K562 (cell line): Measurements from ENCODE around the gene A4GALT. TPM values are rescaled to one million over a fixed set of nuclear protein-coding genes. Genes with fewer than 3 reads are reported as not detected.

ENCODE experiments used
- ATAC-seq: fragments of 200-7000 bp; cut with Tn5 transposase; 3 replicates; pipeline ENCODE4 v1.9.1; 2020; ENCODE audit warnings: moderate library complexity
- BruUV-seq: library from RNA; stranded (reverse); fragments of 400-500 nt; replicated peaks from 2 replicates; lab custom pipeline; 2021; lab: Mats Ljungman, UMichigan
- CTCF ChIA-PET: fragments of 300-600 bp; formaldehyde crosslinking; extraction: SDS; loops from one replicate; lab custom pipeline; 2021; ENCODE audit warnings: low intra/inter-chr PET ratio; lab: Yijun Ruan, JAX
- POLR2A ChIA-PET: fragments of 300-600, 350-650 bp; sonication (Branson Sonifier 250); formaldehyde crosslinking; extraction: SDS; loops from one replicate; lab custom pipeline; 2021; ENCODE audit warnings: antibody characterized with exemption, inconsistent platforms; lab: Yijun Ruan, JAX
- DNase-seq, 4 experiments: peaks; one replicate each; pipeline versions ENCODE4 v3.0.0 to v3.0.0-alpha.2; 2011 to 2018; ENCODE audit warnings: low spot score in 3 of 4, mixed read lengths in 3 of 4; ENCODE audit errors: extremely low read depth in 1 of 4
- FAIRE-seq: peaks from 2 replicates; lab custom pipeline; 2011; peaks lifted over from hg19 to GRCh38; lab: Jason Lieb, UNC
- H2AFZ ChIP-seq: 2 replicates; pipeline ENCODE4 v1.6.0; 2011; ENCODE audit warnings: low read depth, low read length, control low read depth, inconsistent platforms
- H3K27ac ChIP-seq: fragments of 200-600 bp; 3 replicates; pipeline ENCODE4 v1.8.0; 2011; ENCODE audit warnings: low read depth, mild to moderate bottlenecking, control low read depth, inconsistent platforms, low read length, moderate library complexity, mixed read lengths; ENCODE audit errors: extremely low read depth
- H3K27me3 ChIP-seq, 2 experiments: fragments of 300-600 bp in 1 of 2; 2 replicates in 1 of 2; 3 replicates in 1 of 2; pipeline versions ENCODE4 v1.6.0 to v1.8.0; 2011; ENCODE audit warnings: inconsistent platforms in 2 of 2, low read length in 2 of 2, mild to moderate bottlenecking in 1 of 2, mixed read lengths in 1 of 2, moderate library complexity in 1 of 2; ENCODE audit not compliant: control insufficient read depth in 2 of 2, insufficient read depth in 2 of 2
- H3K36me3 ChIP-seq: fragments of 300-600 bp; 3 replicates; pipeline ENCODE4 v1.8.0; 2011; ENCODE audit warnings: mild to moderate bottlenecking, low read length, inconsistent platforms; ENCODE audit not compliant: control insufficient read depth, insufficient read depth
- H3K4me1 ChIP-seq, 2 experiments: fragments of 200-600 bp in 1 of 2; replicated peaks in 1 of 2; 2 replicates in 1 of 2; 3 replicates in 1 of 2; pipeline versions ENCODE4 v1.5.1 to v1.8.0; 2011; ENCODE audit warnings: inconsistent platforms in 2 of 2, low read length in 2 of 2, mild to moderate bottlenecking in 1 of 2, mixed read lengths in 1 of 2, moderate library complexity in 1 of 2; ENCODE audit not compliant: control insufficient read depth in 2 of 2, insufficient read depth in 2 of 2
- H3K4me2 ChIP-seq: 2 replicates; pipeline ENCODE4 v1.6.1; 2011; ENCODE audit warnings: low read length, control low read depth, inconsistent platforms, mixed read lengths; ENCODE audit not compliant: insufficient read depth
- H3K4me3 ChIP-seq: fragments of 200-600 bp; sonication (generic), shearing (Covaris generic); 2 replicates; pipeline ENCODE4 v1.5.1; 2016; ENCODE audit warnings: control low read depth, inconsistent platforms
- H3K79me2 ChIP-seq: fragments of 200-600 bp; 3 replicates; pipeline ENCODE4 v1.8.0; 2011; ENCODE audit warnings: low read length, inconsistent platforms; ENCODE audit not compliant: control insufficient read depth, insufficient read depth
- H3K9ac ChIP-seq, 2 experiments: 2 replicates each; pipeline versions ENCODE4 v1.6.0 to v1.6.1; 2011; ENCODE audit warnings: low read depth in 2 of 2, low read length in 2 of 2, control low read depth in 1 of 2, inconsistent platforms in 1 of 2, mild to moderate bottlenecking in 1 of 2, mixed read lengths in 1 of 2; ENCODE audit not compliant: insufficient read depth in 1 of 2
- H3K9me1 ChIP-seq: one replicate; pipeline ENCODE4 v1.6.0; 2011; ENCODE audit warnings: inconsistent platforms, mild to moderate bottlenecking, low read length, moderate library complexity; ENCODE audit not compliant: control insufficient read depth, insufficient read depth
- H3K9me3 ChIP-seq: replicated peaks from 2 replicates; pipeline ENCODE4 v1.5.1; 2011; ENCODE audit warnings: low read depth, low read length, inconsistent platforms; ENCODE audit not compliant: control insufficient read depth, insufficient read depth
- H4K20me1 ChIP-seq: replicated peaks from 2 replicates; pipeline ENCODE4 v1.6.1; 2011; ENCODE audit warnings: low read length, inconsistent platforms, mixed read lengths; ENCODE audit not compliant: control insufficient read depth, insufficient read depth
- ATF1 ChIP-seq, 2 experiments: fragments of 450-650 bp in 1 of 2; IDR thresholded peaks; 2 replicates each; pipeline ENCODE4 v1.6.1; 2016; ENCODE audit warnings: missing compliant biosample characterization in 1 of 2, missing genetic modification characterization in 1 of 2
- CAMTA2 ChIP-seq: fragments of 250-450 bp; sonication (Bioruptor Pico); conservative IDR thresholded peaks from 2 replicates; pipeline ENCODE4 v1.5.1; 2022
- CREB1 ChIP-seq, 2 experiments: sonication (generic) in 1 of 2; formaldehyde crosslinking in 1 of 2; IDR thresholded peaks; 2 replicates each; pipeline versions ENCODE4 v1.6.1 to v1.8.0; 2012 to 2022; ENCODE audit warnings: inconsistent platforms in 1 of 2, mild to moderate bottlenecking in 1 of 2, missing genetic modification reagents in 1 of 2, moderate library complexity in 1 of 2
- E2F6 ChIP-seq, 2 experiments: IDR thresholded peaks; 2 replicates each; pipeline ENCODE4 v1.6.1; 2011; ENCODE audit warnings: borderline replicate concordance in 1 of 2, control low read depth in 1 of 2, low read depth in 1 of 2, low read length in 1 of 2, mild to moderate bottlenecking in 1 of 2, mixed read lengths in 1 of 2, moderate library complexity in 1 of 2; ENCODE audit not compliant: insufficient read depth in 1 of 2, insufficient read length in 1 of 2, poor library complexity in 1 of 2, severe bottlenecking in 1 of 2; ENCODE audit errors: extremely low read depth in 1 of 2
- FOXP4 ChIP-seq: sonication (generic); formaldehyde crosslinking; IDR thresholded peaks from 2 replicates; pipeline ENCODE4 v1.8.0; 2022; ENCODE audit warnings: mild to moderate bottlenecking, missing genetic modification reagents, borderline replicate concordance
- KDM1A ChIP-seq, 2 experiments: fragments of 450-650 bp; IDR thresholded peaks; 2 replicates each; pipeline ENCODE4 v1.6.1; 2016; ENCODE audit warnings: mild to moderate bottlenecking in 2 of 2
- NFRKB ChIP-seq: fragments of 450-650 bp; IDR thresholded peaks from 2 replicates; pipeline ENCODE4 v1.6.1; 2016; ENCODE audit warnings: low read depth
- PHF20 ChIP-seq: fragments of 450-650 bp; IDR thresholded peaks from 2 replicates; pipeline ENCODE4 v1.6.1; 2018; ENCODE audit not compliant: partially characterized antibody
- POLR2A ChIP-seq: fragments of 450-650 bp; conservative IDR thresholded peaks from 2 replicates; pipeline ENCODE4 v1.6.1; 2016
- RBFOX2 ChIP-seq: fragments of 200-400 bp; formaldehyde crosslinking; IDR thresholded peaks from 2 replicates; pipeline ENCODE4 v1.6.1; 2017; ENCODE audit warnings: low read depth, mild to moderate bottlenecking, low read length, moderate library complexity
- SIN3B ChIP-seq: fragments of 450-650 bp; IDR thresholded peaks from 2 replicates; pipeline ENCODE4 v1.6.1; 2017; ENCODE audit warnings: low read depth, mild to moderate bottlenecking, moderate library complexity
- YY1 ChIP-seq, 3 experiments: IDR thresholded peaks; 2 replicates each; pipeline ENCODE4 v1.6.1; 2011; ENCODE audit warnings: low read length in 2 of 3, mild to moderate bottlenecking in 2 of 3, moderate library complexity in 2 of 3, borderline replicate concordance in 1 of 3, control low read depth in 1 of 3, low read depth in 1 of 3; ENCODE audit not compliant: insufficient read depth in 3 of 3, insufficient replicate concordance in 2 of 3, control insufficient read depth in 1 of 3, insufficient read length in 1 of 3; ENCODE audit errors: extremely low read depth in 1 of 3
- ZBTB1 ChIP-seq: sonication (generic); formaldehyde crosslinking; IDR thresholded peaks from 2 replicates; pipeline ENCODE4 v1.8.1; 2023; ENCODE audit warnings: missing genetic modification reagents, low read depth, mild to moderate bottlenecking, borderline replicate concordance
- ZBTB7A ChIP-seq: IDR thresholded peaks from 2 replicates; pipeline ENCODE4 v1.6.1; 2011; ENCODE audit warnings: low read depth, mild to moderate bottlenecking, low read length, moderate library complexity, borderline replicate concordance; ENCODE audit not compliant: control insufficient read depth
- ZFX ChIP-seq: sonication (generic); formaldehyde crosslinking; IDR thresholded peaks from 2 replicates; pipeline ENCODE4 v1.8.0; 2022; ENCODE audit warnings: mild to moderate bottlenecking, missing genetic modification reagents, moderate library complexity
- ZNF316 ChIP-seq: fragments of 450-650 bp; IDR thresholded peaks from 2 replicates; pipeline ENCODE4 v1.6.1; 2016
- WGBS: fragments of 100-300 bp; shearing (Covaris generic); methylation state at CpG from one replicate; pipeline ENCODE4 v1.1.6; 2016; ENCODE audit warnings: low coverage, mixed read lengths; ENCODE audit not compliant: insufficient coverage; ENCODE audit errors: missing lambda C conversion rate; 5-methylcytosine and 5-hydroxymethylcytosine counted together
- in situ Hi-C: fragments of 300-500 bp; cut with MboI; formaldehyde crosslinking; loops from 4 replicates; pipeline ENCODE4 v1.15.0; 2018; ENCODE audit warnings: inconsistent platforms, mixed read lengths
- intact Hi-C: fragments of 100-400 bp; cut with micrococcal nuclease; formaldehyde crosslinking; loops from 2 replicates; pipeline ENCODE4 v1.14.2; 2022
- polyA plus RNA-seq, 8 experiments: library from polyadenylated mRNA; depleted of rRNA in 4 of 8; stranded (reverse) in 5 of 8; unstranded in 3 of 8; fragments of >200 nt; fragmentation: Nextera tagmentation in 2 of 8; fragmentation: Illumina TruSeq in 1 of 8; extraction: Ambion mirVana in 2 of 8; extraction: Trizol in 1 of 8; gene quantifications; 2 replicates each; pipeline versions ENCODE4 v1.2.1 to v1.2.3, GENCODE V29; 2011 to 2014; ENCODE audit warnings: inconsistent platforms in 1 of 8, missing spikeins in 1 of 8
- total RNA-seq, 7 experiments: library from RNA; depleted of rRNA in 6 of 7; stranded (reverse); fragments of >200 nt in 6 of 7; fragmentation: Illumina TruSeq in 2 of 7; extraction: Trizol in 2 of 7; gene quantifications; 2 replicates each; pipeline versions ENCODE4 v1.2.1 to v1.2.3, GENCODE V29; 2011 to 2021; ENCODE audit warnings: low replicate concordance in 1 of 7

A4GALT gene
- total and polyA plus RNA-seq, 9 of the 15 experiments (the other 6 are each of a cell fraction or from before 2014, with no cell fraction given): 0.07 to 0.11 TPM; not detected in 7

DNA sequence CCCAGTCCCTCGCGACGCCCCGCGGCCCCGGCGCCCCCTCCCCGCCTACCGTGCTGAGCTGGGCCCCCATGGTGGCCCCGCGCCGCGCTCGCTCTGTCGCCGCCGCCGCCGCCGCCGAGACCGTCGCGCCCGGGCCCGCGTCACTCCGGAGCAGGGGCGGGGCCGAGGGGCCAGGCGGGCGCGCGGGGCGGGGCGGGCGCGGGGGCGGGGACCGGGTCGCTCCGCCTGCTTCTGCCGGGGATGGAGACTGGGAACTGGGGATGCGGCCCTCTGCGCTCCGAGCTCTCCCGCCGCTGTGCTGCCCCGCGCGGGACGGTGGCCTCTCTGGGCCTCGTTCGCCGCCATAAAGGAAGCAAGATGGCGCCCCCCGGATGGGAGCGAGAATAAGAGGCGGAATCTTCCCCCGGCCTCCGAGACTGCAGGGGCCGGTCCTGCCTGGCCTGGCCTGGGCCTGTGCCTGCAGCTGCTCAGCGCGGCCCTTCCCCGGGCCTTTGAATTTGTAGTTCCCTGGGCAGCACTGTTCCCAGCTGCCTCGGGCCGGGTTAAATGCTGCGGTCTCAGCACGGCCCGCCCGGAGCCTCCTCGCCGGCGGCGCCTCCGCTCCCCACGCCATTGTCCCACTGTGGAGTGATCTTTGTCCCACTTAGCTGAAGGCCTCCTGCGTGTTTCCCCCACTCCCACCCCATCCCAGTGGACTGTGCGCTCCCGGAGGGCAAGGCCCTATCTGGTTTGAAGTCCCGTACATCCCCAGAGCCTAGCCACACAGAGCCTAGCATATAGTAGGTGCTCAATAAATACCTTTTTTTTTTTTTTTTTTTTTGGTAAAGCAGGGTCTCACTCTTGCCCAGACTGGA is 71.2 kb downstream of the A4GALT start, which contains the start of gene CYB5R3:
TSS of gene CYB5R3 (minus strand) at position 147 of the 854 bp plus-strand sequence. CDS start at position 70, 77 bp downstream.
- no peaks in the 10 kb centered on the region for H3K9me1 ChIP-seq
- H3K79me2 ChIP-seq: peaks cover 42% of the 10 kb centered on the region
- DNase-seq (peak; percentile 74 to 93 (median 92)), ATAC-seq (peak; percentile 86), FAIRE-seq (no peak)
- in situ Hi-C loops: no loop called here
- H3K4me2 ChIP-seq: peak within 1 kb of the TSS; percentile 100
- H3K4me3 ChIP-seq: peak within 1 kb of the TSS; percentile 93
- H3K9ac ChIP-seq: peak within 1 kb of the TSS; percentile 84 to 96
- H3K9me3 ChIP-seq: no peaks in the 10 kb centered on the region
- peak within 1 kb of the TSS; percentile 77 for H2AFZ ChIP-seq
- H3K36me3 ChIP-seq: peaks cover 3% of the 10 kb centered on the region; the same call in 1 of the 3 replicates
- CTCF ChIA-PET: no interaction called here
- intact Hi-C loops: no loop called here
- no peaks in the 10 kb centered on the region; a peak in 1 of 5 replicates for H3K27me3 ChIP-seq
- H4K20me1 ChIP-seq: peaks cover 14% of the 10 kb centered on the region
- BruUV-seq: TSS peak; percentile 58
- POLR2A ChIA-PET: interaction anchor here (0.7 to 1.2 kb wide), 2 partner anchors 35 to 172 kb away, joined by 3 to 6 read pairs; partner anchors contain the start of gene POLDIP3
- WGBS: 52% methylated on average over 22 of the region's 81 CpGs
- H3K4me1 ChIP-seq: peaks cover 38 to 49% of the 10 kb centered on the region in 2 experiments
- peak within 1 kb of the TSS; percentile 83 for H3K27ac ChIP-seq
- peak; percentile 83 for TF ChIP-seq CREB1 (IDR thresholded peaks at IDR 0.05)
- peak; percentile 45; the same call in 1 of the 2 replicates for TF ChIP-seq CREB1 (CRISPR knock-in tag; IDR thresholded peaks at IDR 0.05)
- TF ChIP-seq PHF20: peak; percentile 65
- no peak for TF ChIP-seq KDM1A (IDR thresholded peaks at IDR 0.05)
- 0 out of 2 replicates have a peak, but pooled peaks have one; percentile 41 for TF ChIP-seq ATF1 (CRISPR knock-in tag; IDR thresholded peaks at IDR 0.05)
- TF ChIP-seq ATF1 (tag; IDR thresholded peaks at IDR 0.05): no peak
- TF ChIP-seq RBFOX2: peak; percentile 66; the same call in 1 of the 2 replicates
- TF ChIP-seq ZNF316: 0 out of 2 replicates have a peak, but pooled peaks have one; percentile 4
- TF ChIP-seq NFRKB: 0 out of 2 replicates have a peak, but pooled peaks have one; percentile 41
- TF ChIP-seq ZBTB7A: peak; percentile 25; the same call in 1 of the 2 replicates
- peak; percentile 67; the same call in 1 of the 2 replicates for TF ChIP-seq ZFX (CRISPR knock-in tag)
- no peak for TF ChIP-seq FOXP4 (CRISPR knock-in tag)
- TF ChIP-seq E2F6 (IDR thresholded peaks at IDR 0.05; ENCODE audit: borderline replicate concordance in 1 of 2, extremely low read depth in 1 of 2, insufficient read depth in 1 of 2, insufficient read length in 1 of 2, low read depth in 1 of 2, low read length in 1 of 2, poor library complexity in 1 of 2, severe bottlenecking in 1 of 2): peak in 1 of 2 experiments; percentile 9
- no peak for TF ChIP-seq CAMTA2
- no peak for TF ChIP-seq ZBTB1 (CRISPR knock-in tag)
- peak; percentile 31; the same call in 1 of the 2 replicates for TF ChIP-seq POLR2A
- peak; percentile 39 to 89 (median 85) for TF ChIP-seq YY1 (IDR thresholded peaks at IDR 0.05; ENCODE audit: borderline replicate concordance in 1 of 3, control insufficient read depth in 1 of 3, extremely low read depth in 1 of 3, insufficient read depth in 3 of 3, insufficient read length in 1 of 3, insufficient replicate concordance in 2 of 3, low read depth in 1 of 3, low read length in 2 of 3)
- 0 out of 2 replicates have a peak, but pooled peaks have one; percentile 34 for TF ChIP-seq SIN3B
